AG10803 (cell line): ENCODE measurements around the gene EGFR.

Experiments used
- DNase-seq: peaks from one replicate; pipeline ENCODE4 v3.0.0; 2010; ENCODE audit warnings: low read depth
- H3K4me3 ChIP-seq: 2 replicates; pipeline ENCODE4 v1.5.1; 2011; ENCODE audit warnings: mild to moderate bottlenecking, low read length, control low read depth
- TF ChIP-seq, protein P1 (sequence below): conservative IDR thresholded peaks from 2 replicates; pipeline ENCODE4 v1.5.1; 2011; ENCODE audit warnings: mild to moderate bottlenecking, low read length, control low read depth, inconsistent platforms

The EGFR gene

DNA sequence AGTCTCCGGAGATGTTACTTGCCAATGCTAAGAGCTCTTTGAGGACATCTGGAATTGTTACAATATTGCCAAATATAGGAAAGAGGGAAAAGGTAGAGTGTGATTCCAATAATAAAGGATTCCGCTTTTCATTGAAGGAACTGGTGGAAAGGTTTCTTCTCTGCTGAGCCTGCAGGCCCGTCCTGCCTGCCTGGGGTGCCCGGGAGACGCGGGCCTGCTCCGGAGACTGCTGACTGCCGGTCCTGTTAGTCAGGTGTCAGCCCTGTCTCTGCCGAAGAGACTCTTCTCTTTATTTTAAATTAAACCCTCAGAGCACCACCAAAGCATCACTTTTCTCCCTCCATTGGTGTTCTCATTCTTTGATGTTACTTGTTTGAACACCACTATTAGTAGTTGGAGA is 2.2 kb downstream of the EGFR start:
- H3K4me3 ChIP-seq, result peak overlapping the region; percentile 74
- TF ChIP-seq, protein P1, sequence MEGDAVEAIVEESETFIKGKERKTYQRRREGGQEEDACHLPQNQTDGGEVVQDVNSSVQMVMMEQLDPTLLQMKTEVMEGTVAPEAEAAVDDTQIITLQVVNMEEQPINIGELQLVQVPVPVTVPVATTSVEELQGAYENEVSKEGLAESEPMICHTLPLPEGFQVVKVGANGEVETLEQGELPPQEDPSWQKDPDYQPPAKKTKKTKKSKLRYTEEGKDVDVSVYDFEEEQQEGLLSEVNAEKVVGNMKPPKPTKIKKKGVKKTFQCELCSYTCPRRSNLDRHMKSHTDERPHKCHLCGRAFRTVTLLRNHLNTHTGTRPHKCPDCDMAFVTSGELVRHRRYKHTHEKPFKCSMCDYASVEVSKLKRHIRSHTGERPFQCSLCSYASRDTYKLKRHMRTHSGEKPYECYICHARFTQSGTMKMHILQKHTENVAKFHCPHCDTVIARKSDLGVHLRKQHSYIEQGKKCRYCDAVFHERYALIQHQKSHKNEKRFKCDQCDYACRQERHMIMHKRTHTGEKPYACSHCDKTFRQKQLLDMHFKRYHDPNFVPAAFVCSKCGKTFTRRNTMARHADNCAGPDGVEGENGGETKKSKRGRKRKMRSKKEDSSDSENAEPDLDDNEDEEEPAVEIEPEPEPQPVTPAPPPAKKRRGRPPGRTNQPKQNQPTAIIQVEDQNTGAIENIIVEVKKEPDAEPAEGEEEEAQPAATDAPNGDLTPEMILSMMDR, result no peak
- DNase-seq, result no peak

DNA sequence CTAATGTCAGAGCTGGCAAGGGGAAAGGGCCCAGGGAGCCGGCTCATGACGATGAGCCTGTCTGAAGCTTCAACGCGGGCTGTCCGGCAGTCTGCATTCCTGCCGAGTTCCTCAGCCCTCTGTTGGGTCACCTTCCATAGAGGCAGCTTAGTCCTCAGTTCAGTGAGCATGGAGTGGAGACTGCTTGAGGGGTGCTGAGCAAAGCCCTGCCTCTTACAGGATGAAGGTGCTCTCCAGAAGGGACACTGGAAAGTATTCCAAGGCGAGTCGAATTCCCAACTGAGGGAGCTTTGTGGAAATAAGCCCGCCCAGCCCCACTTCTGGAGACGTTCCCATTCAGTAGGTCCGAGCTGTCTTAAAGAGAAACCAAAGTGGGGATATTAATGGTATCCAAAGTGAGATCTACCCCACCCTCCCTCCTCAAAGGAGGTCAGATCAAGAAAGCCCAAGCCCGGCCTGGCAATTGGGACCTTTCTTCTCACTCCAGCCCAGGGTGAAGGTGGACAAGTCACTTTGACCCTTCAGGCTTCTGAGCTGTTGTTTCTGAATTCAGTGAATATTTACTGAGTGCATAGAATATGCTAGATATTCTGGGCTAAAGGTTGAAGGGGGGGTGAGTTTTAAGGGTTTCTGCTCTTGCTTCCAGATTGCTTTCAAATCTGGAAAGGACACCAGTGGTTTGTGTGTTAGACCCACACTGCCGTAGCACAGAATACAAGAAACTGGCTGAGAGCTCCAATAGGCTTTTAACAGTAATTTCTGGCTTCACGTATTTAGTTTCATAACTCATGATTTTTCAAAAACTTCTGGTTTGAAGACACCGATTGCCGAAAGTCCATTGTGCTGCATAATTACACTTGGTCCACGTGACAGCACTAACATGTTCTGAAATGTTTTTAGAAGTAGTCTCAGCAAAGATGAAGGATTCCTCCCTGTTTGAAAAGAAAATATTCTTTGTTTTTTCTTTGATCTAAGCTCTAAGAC is 3.5 kb downstream of the EGFR start:
- peak overlapping the region; percentile 74 for H3K4me3 ChIP-seq
- TF ChIP-seq, protein P1, result no peak
- peak; percentile 68 for DNase-seq

DNA sequence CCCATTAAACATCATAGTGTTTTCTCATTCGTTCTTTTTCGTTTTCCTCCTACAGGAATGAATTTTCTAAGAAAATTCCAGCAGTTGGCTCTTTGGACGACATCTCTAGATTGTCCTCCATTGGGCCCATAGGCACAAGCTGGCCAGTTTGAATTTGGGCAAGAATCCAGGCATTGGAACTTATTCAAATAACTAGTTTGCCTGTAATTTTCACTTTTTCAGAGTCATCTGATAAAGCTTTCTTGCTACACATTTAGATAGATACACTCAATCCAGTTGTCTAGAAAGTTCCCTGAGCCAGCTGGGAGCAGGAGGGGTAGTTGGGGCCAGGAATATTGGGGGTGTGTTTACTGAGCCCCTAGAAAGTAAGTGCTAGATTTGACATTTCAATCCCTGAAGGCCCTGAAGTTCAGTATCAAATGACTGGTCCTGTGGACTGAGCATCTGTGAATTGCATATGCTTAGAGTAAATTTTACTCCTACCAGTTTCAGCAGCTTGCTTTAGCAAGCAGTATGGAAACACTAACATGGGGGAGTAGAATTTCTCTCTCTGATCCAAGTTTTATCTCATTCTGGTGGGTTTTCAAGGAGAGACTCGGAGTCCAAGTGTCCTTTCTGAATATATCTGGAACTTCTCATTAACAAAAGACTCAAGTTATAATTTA is 5.2 kb downstream of the EGFR start:
- no peak for DNase-seq
- TF ChIP-seq, protein P1, result no peak
- H3K4me3 ChIP-seq, result no peak overlapping the region

DNA sequence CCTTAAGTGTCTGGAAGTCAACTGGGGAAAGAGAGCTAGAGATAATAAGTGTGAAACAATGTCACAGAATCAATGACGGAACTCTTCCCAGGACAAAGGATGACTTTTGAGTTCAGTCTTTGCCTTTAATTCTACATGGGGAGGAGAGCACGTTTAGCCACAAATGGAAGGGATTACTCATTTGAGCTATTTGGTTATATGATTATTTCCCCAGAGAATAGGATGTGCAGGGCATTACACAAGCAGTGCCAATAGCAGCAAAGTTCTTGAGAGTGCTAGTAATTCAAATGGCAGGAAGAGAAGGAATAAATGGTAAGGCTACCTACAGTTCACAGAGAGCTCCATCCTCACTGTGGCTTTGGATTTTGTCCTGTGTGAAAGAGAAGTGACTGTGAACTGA is 6.0 kb downstream of the EGFR start:
- TF ChIP-seq, protein P1, result no peak
- H3K4me3 ChIP-seq, result no peak overlapping the region
- DNase-seq, result peak; percentile 87

DNA sequence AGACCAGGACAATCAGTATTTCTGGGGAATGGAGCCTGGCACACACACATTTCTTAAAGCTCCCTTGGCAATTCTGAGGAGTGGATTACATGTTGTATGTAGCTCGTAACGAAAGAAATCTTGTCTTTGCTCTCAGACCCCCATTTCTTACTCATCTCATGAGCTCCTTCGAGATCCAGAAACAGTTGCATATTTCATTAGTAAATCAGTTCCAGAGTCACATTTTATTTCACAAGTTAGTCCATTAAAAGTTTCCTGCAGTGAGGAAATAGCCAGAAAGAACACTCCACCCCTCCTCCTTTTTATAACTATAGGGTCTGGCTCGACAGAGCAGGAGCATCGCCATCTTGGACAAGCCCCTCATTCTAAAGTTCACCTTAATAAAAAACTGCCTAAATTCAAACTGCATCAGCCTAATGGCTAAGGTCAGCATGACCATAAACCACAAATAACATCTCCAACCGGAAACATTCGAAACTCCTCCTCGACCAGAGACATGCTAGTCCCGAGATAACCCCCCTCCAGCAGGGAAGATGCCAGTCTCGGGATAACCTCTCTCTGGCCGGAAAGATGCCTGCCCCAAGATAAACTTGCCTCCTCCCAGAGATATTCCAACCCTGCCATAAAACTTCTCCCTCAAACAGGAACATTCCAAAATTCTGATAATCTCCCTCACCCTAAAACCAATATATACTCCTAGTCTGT is 7.4 kb downstream of the EGFR start:
- DNase-seq, result peak; percentile 75
- H3K4me3 ChIP-seq, result no peak overlapping the region
- TF ChIP-seq, protein P1, result no peak

DNA sequence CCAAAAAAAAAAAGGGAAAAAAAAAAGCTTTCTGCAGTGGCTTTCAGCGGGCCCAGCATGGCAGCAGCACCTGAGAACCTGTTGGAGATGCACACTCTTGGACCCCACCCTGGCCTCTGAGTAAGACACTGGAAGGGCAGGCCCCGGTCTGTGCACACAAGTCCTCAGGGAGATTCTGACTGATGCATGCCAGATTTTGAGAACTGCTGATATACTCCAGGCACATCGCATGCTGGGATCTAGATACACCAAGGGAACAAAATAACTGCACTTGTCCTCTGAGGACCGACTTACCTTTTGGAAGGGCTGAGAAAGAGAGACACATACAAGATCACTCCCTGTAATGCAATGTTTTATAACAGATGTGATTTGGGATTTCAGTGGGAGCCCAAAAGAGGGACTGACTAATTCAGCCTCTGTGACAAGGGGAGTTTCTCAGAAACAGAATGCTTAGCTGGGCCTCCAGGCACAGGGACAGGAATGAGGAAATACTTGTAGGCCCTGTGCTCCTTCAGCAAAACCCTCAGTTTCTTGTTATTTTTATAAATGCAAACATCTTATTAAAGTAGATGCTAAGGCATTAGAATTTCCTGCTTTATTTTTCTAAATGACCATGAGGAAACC is 8.2 kb downstream of the EGFR start:
- DNase-seq, result peak; percentile 69
- H3K4me3 ChIP-seq, result no peak overlapping the region
- TF ChIP-seq, protein P1, result no peak
